ENCODE measurements around the gene PSKH1. TPM values are rescaled to one million over a fixed set of nuclear protein-coding genes. Genes with fewer than 3 reads are reported as not detected.
"Not testable (repeated sequence)": the region's sequence is repeated elsewhere in the genome, so short reads cannot be mapped to it uniquely, and the experiment has no call there.

The PSKH1 gene
- total RNA-seq, 5 donors from 2014 or later (not counting 1 experiment from before 2014, with no cell fraction given), result 14.8 to 31.4 (median 28.1) TPM

DNA sequence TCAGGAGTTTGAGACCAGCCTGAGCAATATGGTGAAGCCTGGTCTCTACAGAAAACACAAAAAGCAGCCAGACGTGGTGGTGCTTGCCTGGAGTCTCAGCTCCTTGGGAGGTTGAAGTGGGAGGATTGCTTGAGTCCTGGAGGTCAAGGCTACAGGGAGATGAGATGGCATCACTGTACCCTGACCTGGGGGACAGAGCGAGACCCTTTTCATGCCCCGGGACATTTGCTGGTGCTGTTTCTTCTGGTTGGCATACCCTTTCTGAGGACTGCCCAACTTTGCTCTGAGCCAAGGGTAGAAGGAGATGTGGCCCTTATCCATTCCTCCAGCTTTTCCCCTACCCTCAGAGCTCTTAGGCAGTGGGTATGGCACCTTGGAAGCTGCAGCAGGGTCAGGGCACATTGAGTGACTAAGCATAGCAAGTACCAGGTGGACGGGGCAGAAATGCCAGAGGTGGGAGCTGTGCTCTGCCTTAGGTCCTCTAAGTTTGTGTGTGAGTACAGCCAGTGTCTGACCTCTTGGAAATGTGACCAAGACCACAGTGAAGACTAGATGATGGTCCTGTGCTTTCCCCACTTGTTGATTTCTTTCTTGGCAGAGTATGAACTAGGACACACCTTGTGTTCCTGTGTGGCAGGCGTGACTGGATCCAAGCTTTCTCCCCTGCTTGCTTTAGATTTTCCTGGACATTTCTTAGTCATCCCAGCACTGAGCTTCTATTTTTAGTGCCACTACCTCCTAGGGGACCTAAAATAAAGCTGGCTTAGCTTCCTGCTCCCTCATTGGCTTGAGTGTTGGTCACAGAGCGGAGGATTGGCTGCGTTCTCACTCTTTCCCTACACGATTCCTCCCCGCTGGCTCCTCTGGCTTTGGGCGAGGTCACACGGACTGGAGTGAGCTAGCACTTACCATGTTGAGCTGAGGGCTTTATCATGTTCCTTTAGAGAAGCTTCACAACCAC is 30.2 kb upstream of the PSKH1 start:
- no peaks in the 10 kb centered on the region for H3K27me3 ChIP-seq (replicated peaks in 1 of 2; ENCODE audit: control insufficient read depth in 2 of 2, extremely low read depth in 1 of 2, insufficient read depth in 2 of 2, low read length in 1 of 2)
- H3K4me3 Mint-ChIP-seq, result no peak overlapping the region
- H3K36me3 Mint-ChIP-seq, result peaks cover 6% of the 10 kb centered on the region
- ChIA-PET POLR2A (interaction anchor here in 1 of 2 donors (0.5 kb wide), 1 partner anchor 39 kb away, joined by 6 read pairs; no protein-coding TSS in a partner anchor), CTCF (interaction anchor here in 1 of 2 donors (0.6 kb wide), 2 partner anchors 43 to 425 kb away, joined by 3 to 5 read pairs; no protein-coding TSS in a partner anchor)
- H3K27ac Mint-ChIP-seq, result no peak overlapping the region
- H3K27me3 Mint-ChIP-seq, result no peaks in the 10 kb centered on the region
- ATAC-seq (replicated peaks in 1 of 4), result no peak
- H3K4me3 ChIP-seq (ENCODE audit: control insufficient read depth in 1 of 2, extremely low read depth in 1 of 2, low read length in 1 of 2), result no peak overlapping the region
- no peaks in the 10 kb centered on the region for H3K9me3 ChIP-seq
- H3K27ac ChIP-seq (ENCODE audit: low read length), result no peak overlapping the region
- peaks cover 14 to 17% (median 16%) of the 10 kb centered on the region in 3 donors for H3K4me1 Mint-ChIP-seq
- no peaks in the 10 kb centered on the region for H3K9me3 Mint-ChIP-seq
- H3K36me3 ChIP-seq (ENCODE audit: control insufficient read depth in 2 of 2, extremely low read depth in 1 of 2, insufficient read depth in 1 of 2, low read length in 1 of 2), result peaks cover 4 to 36% of the 10 kb centered on the region in 2 donors
- peaks cover 0 to 10% of the 10 kb centered on the region in 2 experiments for H3K4me1 ChIP-seq (ENCODE audit: control insufficient read depth in 1 of 2, extremely low read depth in 1 of 2, insufficient read depth in 2 of 2, low read length in 2 of 2)
- DNase-seq, result no peak
- WGBS (ENCODE audit: insufficient coverage), result 87% methylated on average over 9 of the region's 11 CpGs

DNA sequence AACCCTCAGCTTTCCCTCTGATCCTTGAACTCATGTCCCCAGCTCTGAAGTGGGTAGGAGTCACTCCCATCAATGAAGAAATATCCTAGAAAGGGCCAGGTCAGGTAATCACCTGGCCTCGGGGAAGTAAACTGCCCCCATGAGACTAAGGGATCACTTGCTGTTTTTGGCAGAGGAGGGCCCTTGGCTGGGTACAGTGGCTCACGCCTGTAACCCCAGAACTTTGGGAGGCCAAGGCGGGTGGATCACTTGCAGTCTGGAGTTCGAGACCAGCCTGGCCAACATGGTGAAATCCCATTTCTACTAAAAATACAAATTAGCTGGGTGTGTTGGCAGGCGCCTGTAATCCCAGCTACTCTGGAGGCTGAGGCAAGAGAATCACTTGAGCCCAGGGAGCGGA is 29.0 kb upstream of the PSKH1 start:
- not testable (repeated sequence) for H3K4me1 ChIP-seq (ENCODE audit: control insufficient read depth in 1 of 2, extremely low read depth in 1 of 2, insufficient read depth in 2 of 2, low read length in 2 of 2); H3K4me1 Mint-ChIP-seq; DNase-seq; ATAC-seq (replicated peaks in 1 of 4); H3K9me3 Mint-ChIP-seq; H3K36me3 Mint-ChIP-seq; H3K27me3 Mint-ChIP-seq; H3K27ac ChIP-seq (ENCODE audit: low read length); H3K9me3 ChIP-seq; H3K4me3 Mint-ChIP-seq; H3K4me3 ChIP-seq (ENCODE audit: control insufficient read depth in 1 of 2, extremely low read depth in 1 of 2, low read length in 1 of 2); H3K27me3 ChIP-seq (replicated peaks in 1 of 2; ENCODE audit: control insufficient read depth in 2 of 2, extremely low read depth in 1 of 2, insufficient read depth in 2 of 2, low read length in 1 of 2)
- POLR2A ChIA-PET, result interaction anchor here in 1 of 2 donors (0.5 kb wide), 1 partner anchor 42 kb away, joined by 5 read pairs; no protein-coding TSS in a partner anchor
- H3K27ac Mint-ChIP-seq, result peak overlapping the region in 1 of 2 donors; percentile 36
- H3K36me3 ChIP-seq (ENCODE audit: control insufficient read depth in 2 of 2, extremely low read depth in 1 of 2, insufficient read depth in 1 of 2, low read length in 1 of 2), result peaks cover 6 to 42% of the 10 kb centered on the region in 2 donors
- CTCF ChIA-PET, result interaction anchor here in 1 of 2 donors (0.5 kb wide), 1 partner anchor 27 kb away, joined by 3 read pairs; no protein-coding TSS in a partner anchor
- 100% methylated on average over 1 of the region's 6 CpGs for WGBS (ENCODE audit: insufficient coverage)

DNA sequence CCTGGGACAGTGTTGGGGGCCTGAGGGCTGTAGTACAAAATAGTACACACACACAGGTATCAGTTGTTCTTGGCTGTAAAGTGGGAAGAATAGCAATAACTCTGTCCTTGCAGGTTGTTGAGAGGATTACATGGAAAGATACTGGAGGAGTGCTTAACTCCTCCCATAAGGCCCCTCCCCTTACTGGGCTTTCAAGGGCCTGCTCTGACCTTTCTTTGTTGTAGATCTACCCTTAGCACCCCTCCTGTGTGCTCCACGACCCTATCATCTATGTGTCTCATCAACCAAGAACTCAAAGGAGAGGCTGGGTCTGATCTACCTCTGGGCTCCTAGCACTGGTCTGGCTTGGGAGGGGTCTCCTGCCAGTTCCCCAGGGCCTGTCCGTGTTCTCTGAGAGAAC is 28.5 kb upstream of the PSKH1 start:
- WGBS (ENCODE audit: insufficient coverage), result 60% methylated on average over 1 of the region's 2 CpGs
- Histone ChIP-seq H3K27ac (ENCODE audit: low read length) (no peak overlapping the region), H3K9me3 (no peaks in the 10 kb centered on the region), H3K27me3 (replicated peaks in 1 of 2; ENCODE audit: control insufficient read depth in 2 of 2, extremely low read depth in 1 of 2, insufficient read depth in 2 of 2, low read length in 1 of 2) (no peaks in the 10 kb centered on the region), H3K36me3 (ENCODE audit: control insufficient read depth in 2 of 2, extremely low read depth in 1 of 2, insufficient read depth in 1 of 2, low read length in 1 of 2) (peaks cover 6 to 42% of the 10 kb centered on the region in 2 donors), H3K4me1 (ENCODE audit: control insufficient read depth in 1 of 2, extremely low read depth in 1 of 2, insufficient read depth in 2 of 2, low read length in 2 of 2) (no peaks in the 10 kb centered on the region), H3K4me3 (ENCODE audit: control insufficient read depth in 1 of 2, extremely low read depth in 1 of 2, low read length in 1 of 2) (no peak overlapping the region)
- CTCF ChIA-PET, result interaction anchor here in 1 of 2 donors (0.5 kb wide), 1 partner anchor 27 kb away, joined by 3 read pairs; no protein-coding TSS in a partner anchor
- H3K27ac Mint-ChIP-seq, result no peak overlapping the region
- ATAC-seq (replicated peaks in 1 of 4), result no peak
- peaks cover 5 to 9% (median 7%) of the 10 kb centered on the region in 3 donors for H3K4me1 Mint-ChIP-seq
- peaks cover 6% of the 10 kb centered on the region for H3K36me3 Mint-ChIP-seq
- H3K27me3 Mint-ChIP-seq, result no peaks in the 10 kb centered on the region
- no peak for DNase-seq
- no peak overlapping the region for H3K4me3 Mint-ChIP-seq
- POLR2A ChIA-PET, result no interaction called here
- no peaks in the 10 kb centered on the region for H3K9me3 Mint-ChIP-seq

DNA sequence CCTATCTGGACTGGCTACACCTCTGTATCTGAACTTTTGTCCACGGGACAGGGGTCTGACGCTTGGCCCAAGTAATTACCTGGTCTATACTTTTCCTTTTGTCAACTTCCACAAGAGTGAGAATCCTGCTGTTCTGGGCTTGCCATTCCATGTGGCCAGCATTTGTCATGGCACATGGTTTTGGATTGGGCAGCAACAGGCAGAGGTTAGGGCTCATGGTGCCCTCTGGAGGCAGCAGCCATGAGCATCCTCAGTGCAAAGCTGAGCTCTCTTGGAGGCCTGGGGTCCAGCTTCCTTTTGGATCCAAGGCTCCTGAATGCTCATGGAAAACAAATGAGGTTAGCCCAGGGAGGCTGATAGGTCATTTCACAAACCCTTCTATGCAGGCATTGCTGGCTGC is 27.7 kb upstream of the PSKH1 start:
- H3K9me3 ChIP-seq, result no peaks in the 10 kb centered on the region
- ChIA-PET CTCF (interaction anchor here in 1 of 2 donors (0.7 to 0.9 kb wide), 3 partner anchors 24 to 384 kb away, joined by 4 read pairs; no protein-coding TSS in a partner anchor), POLR2A (no interaction called here)
- ATAC-seq (replicated peaks in 1 of 4) (peak in 2 of 4 experiments; percentile 59 to 67), DNase-seq (peak in 4 of 35 experiments; percentile 11 to 45 (median 20))
- H3K4me3 Mint-ChIP-seq, result no peak overlapping the region
- peaks cover 6 to 41% of the 10 kb centered on the region in 2 donors for H3K36me3 ChIP-seq (ENCODE audit: control insufficient read depth in 2 of 2, extremely low read depth in 1 of 2, insufficient read depth in 1 of 2, low read length in 1 of 2)
- H3K27ac ChIP-seq (ENCODE audit: low read length), result no peak overlapping the region
- peak overlapping the region in 1 of 2 donors; percentile 55 for H3K27ac Mint-ChIP-seq
- H3K9me3 Mint-ChIP-seq, result no peaks in the 10 kb centered on the region
- WGBS (ENCODE audit: insufficient coverage), result 89% methylated on average over 2 of the region's 2 CpGs
- H3K4me1 Mint-ChIP-seq, result peaks cover 5 to 9% (median 7%) of the 10 kb centered on the region in 3 donors
- H3K4me3 ChIP-seq (ENCODE audit: control insufficient read depth in 1 of 2, extremely low read depth in 1 of 2, low read length in 1 of 2), result no peak overlapping the region
- peaks cover 8% of the 10 kb centered on the region for H3K36me3 Mint-ChIP-seq
- no peaks in the 10 kb centered on the region for H3K27me3 Mint-ChIP-seq
- H3K4me1 ChIP-seq (ENCODE audit: control insufficient read depth in 1 of 2, extremely low read depth in 1 of 2, insufficient read depth in 2 of 2, low read length in 2 of 2), result no peaks in the 10 kb centered on the region
- H3K27me3 ChIP-seq (replicated peaks in 1 of 2; ENCODE audit: control insufficient read depth in 2 of 2, extremely low read depth in 1 of 2, insufficient read depth in 2 of 2, low read length in 1 of 2), result no peaks in the 10 kb centered on the region

DNA sequence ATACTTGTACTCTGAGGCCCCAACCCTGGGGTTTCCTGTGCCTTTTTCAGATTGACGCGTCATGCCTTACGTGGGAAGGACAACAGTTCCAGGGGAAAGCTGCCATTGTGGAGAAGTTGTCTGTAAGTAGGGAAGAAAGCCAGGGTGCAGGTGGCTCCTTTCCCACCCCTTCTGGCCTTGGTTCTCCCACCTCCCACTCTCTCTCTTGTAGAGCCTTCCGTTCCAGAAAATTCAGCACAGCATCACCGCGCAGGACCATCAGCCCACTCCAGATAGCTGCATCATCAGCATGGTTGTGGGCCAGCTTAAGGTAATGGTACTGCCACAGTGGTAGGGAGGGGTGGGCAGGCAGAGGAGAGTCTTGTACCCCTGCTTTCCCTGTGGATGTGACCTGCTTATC is 24.8 kb upstream of the PSKH1 start:
- peaks cover 14% of the 10 kb centered on the region for H3K36me3 Mint-ChIP-seq
- WGBS (ENCODE audit: insufficient coverage), result 100% methylated on average over 1 of the region's 6 CpGs
- no peak overlapping the region for H3K4me3 Mint-ChIP-seq
- H3K27ac Mint-ChIP-seq, result no peak overlapping the region
- H3K27me3 Mint-ChIP-seq, result no peaks in the 10 kb centered on the region
- ChIA-PET CTCF (interaction anchor here in 1 of 2 donors (0.6 kb wide), 1 partner anchor 361 kb away, joined by 3 read pairs; no protein-coding TSS in a partner anchor), POLR2A (interaction anchor here in 1 of 2 donors (0.5 kb wide), 1 partner anchor 344 kb away, joined by 3 read pairs; no protein-coding TSS in a partner anchor)
- H3K4me1 Mint-ChIP-seq, result peaks cover 0 to 10% (median 8%) of the 10 kb centered on the region in 3 donors
- H3K4me1 ChIP-seq (ENCODE audit: control insufficient read depth in 1 of 2, extremely low read depth in 1 of 2, insufficient read depth in 2 of 2, low read length in 2 of 2), result peaks cover 3 to 8% of the 10 kb centered on the region in 2 experiments
- ATAC-seq (replicated peaks in 1 of 4) (no peak), DNase-seq (no peak)
- no peak overlapping the region for H3K4me3 ChIP-seq (ENCODE audit: control insufficient read depth in 1 of 2, extremely low read depth in 1 of 2, low read length in 1 of 2)
- H3K36me3 ChIP-seq (ENCODE audit: control insufficient read depth in 2 of 2, extremely low read depth in 1 of 2, insufficient read depth in 1 of 2, low read length in 1 of 2), result peaks cover 6 to 29% of the 10 kb centered on the region in 2 donors
- H3K9me3 ChIP-seq, result no peaks in the 10 kb centered on the region
- no peaks in the 10 kb centered on the region for H3K9me3 Mint-ChIP-seq
- H3K27ac ChIP-seq (ENCODE audit: low read length), result no peak overlapping the region
- H3K27me3 ChIP-seq (replicated peaks in 1 of 2; ENCODE audit: control insufficient read depth in 2 of 2, extremely low read depth in 1 of 2, insufficient read depth in 2 of 2, low read length in 1 of 2), result no peaks in the 10 kb centered on the region

DNA sequence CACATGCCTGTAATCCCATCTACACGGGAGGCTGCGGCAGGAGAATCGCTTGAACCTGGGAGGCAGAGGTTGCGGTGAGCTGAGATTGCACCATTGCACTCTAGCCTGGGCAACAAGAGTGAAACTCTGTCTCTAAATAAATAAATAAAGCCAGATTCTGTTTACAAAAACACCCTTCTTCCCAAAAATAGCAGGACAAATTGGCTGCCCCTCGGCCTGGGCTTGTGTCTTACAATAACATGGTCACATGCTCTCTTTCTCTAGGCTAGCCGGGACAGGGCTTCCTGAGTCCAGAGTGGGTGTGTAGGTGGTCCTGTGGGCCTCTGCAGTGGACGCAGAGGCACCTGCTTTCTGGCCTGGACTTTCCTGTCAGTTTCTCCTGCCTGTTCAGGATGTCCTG is 23.4 kb upstream of the PSKH1 start:
- ChIA-PET POLR2A (no interaction called here), CTCF (no interaction called here)
- H3K27ac ChIP-seq (ENCODE audit: low read length), result no peak overlapping the region
- Mint-ChIP-seq H3K9me3 (no peaks in the 10 kb centered on the region), H3K4me1 (peaks cover 12 to 22% (median 18%) of the 10 kb centered on the region in 3 donors), H3K4me3 (no peak overlapping the region), H3K27me3 (no peaks in the 10 kb centered on the region), H3K27ac (no peak overlapping the region), H3K36me3 (peaks cover 14% of the 10 kb centered on the region)
- ATAC-seq (replicated peaks in 1 of 4), result no peak
- H3K36me3 ChIP-seq (ENCODE audit: control insufficient read depth in 2 of 2, extremely low read depth in 1 of 2, insufficient read depth in 1 of 2, low read length in 1 of 2), result peaks cover 6 to 29% of the 10 kb centered on the region in 2 donors
- no peak overlapping the region for H3K4me3 ChIP-seq (ENCODE audit: control insufficient read depth in 1 of 2, extremely low read depth in 1 of 2, low read length in 1 of 2)
- 98% methylated on average over 7 of the region's 7 CpGs for WGBS (ENCODE audit: insufficient coverage)
- H3K4me1 ChIP-seq (ENCODE audit: control insufficient read depth in 1 of 2, extremely low read depth in 1 of 2, insufficient read depth in 2 of 2, low read length in 2 of 2), result peaks cover 11 to 22% of the 10 kb centered on the region in 2 experiments
- no peaks in the 10 kb centered on the region for H3K9me3 ChIP-seq
- no peaks in the 10 kb centered on the region for H3K27me3 ChIP-seq (replicated peaks in 1 of 2; ENCODE audit: control insufficient read depth in 2 of 2, extremely low read depth in 1 of 2, insufficient read depth in 2 of 2, low read length in 1 of 2)
- DNase-seq, result no peak

Measured in T-cell (primary cell).